ENCODE results near the gene MYLIP. TPM values are rescaled to one million over a fixed set of nuclear protein-coding genes. Genes with fewer than 3 reads are reported as not detected.

Gene MYLIP
- total and polyA plus RNA-seq, 2 donors (not counting 1 experiment from before 2014, with no cell fraction given): 2.5 to 7.6 TPM

GRCh38 chr6:16196984-16197546, 68.2 kb downstream of the MYLIP start:
- TF ChIP-seq EZH2 (IDR thresholded peaks at IDR 0.05; ENCODE audit: low read length, missing control alignments): no peak
- TF ChIP-seq CTCF (conservative IDR thresholded peaks at IDR 0.05 in 1 of 2, IDR thresholded peaks at IDR 0.05 in 1 of 2; ENCODE audit: low read depth in 1 of 2, low read length in 2 of 2): no peak
- DNase-seq (ENCODE audit: low read depth in 2 of 2): no peak
- Histone ChIP-seq H3K4me2 (ENCODE audit: extremely low read depth, insufficient read depth, low read length) (no peak overlapping the region), H2AFZ (ENCODE audit: low read length) (no peak overlapping the region), H3K9ac (ENCODE audit: insufficient read depth, low read length) (no peak overlapping the region), H3K27ac (ENCODE audit: insufficient read depth, low read length) (no peak overlapping the region), H3K36me3 (ENCODE audit: control insufficient read depth, insufficient read depth, low read length) (no peaks in the 10 kb centered on the region), H4K20me1 (ENCODE audit: control insufficient read depth, extremely low read depth, insufficient read depth, low read length) (no peaks in the 10 kb centered on the region), H3K4me3 (replicated peaks in 1 of 4; ENCODE audit: control extremely low read depth in 1 of 4, insufficient read depth in 1 of 4, low read depth in 3 of 4, low read length in 4 of 4) (no peak overlapping the region), H3K4me1 (ENCODE audit: control insufficient read depth, extremely low read depth, insufficient read depth, low read length) (no peaks in the 10 kb centered on the region), H3K27me3 (ENCODE audit: control insufficient read depth, insufficient read depth, low read length) (no peaks in the 10 kb centered on the region), H3K9me3 (ENCODE audit: control insufficient read depth, insufficient read depth, low read depth, low read length) (no peaks in the 10 kb centered on the region), H3K79me2 (ENCODE audit: control insufficient read depth, insufficient read depth, low read length) (no peaks in the 10 kb centered on the region)

Other genes starting within 250 kb of the MYLIP start
- 7.2 and 13.2 TPM in 2 replicates for gene GMPR, start 109.5 kb downstream of the MYLIP start, total RNA-seq
- 16.4 and 27.1 TPM in 2 replicates for gene GMPR, start 109.5 kb downstream of the MYLIP start, polyA plus RNA-seq

Measured in fibroblast of lung (primary cell).